Muscle layer of duodenum (tissue), 2 donors: ENCODE measurements around the gene ACADVL.
"Not testable (repeated sequence)": the region's sequence is repeated elsewhere in the genome, so short reads cannot be mapped to it uniquely, and the experiment has no call there.

Experiments used
- H3K27ac ChIP-seq: one replicate; pipeline ENCODE4 v1.7.0; 2013; ENCODE audit warnings: mild to moderate bottlenecking, low read length
- H3K27me3 ChIP-seq: one replicate; pipeline ENCODE4 v1.7.0; 2013; ENCODE audit warnings: low read depth, mild to moderate bottlenecking, control low read depth, low read length
- H3K36me3 ChIP-seq, 2 donors: one replicate each; pipeline ENCODE4 v1.7.0; 2013; ENCODE audit warnings: low read length in 2 of 2, control low read depth in 1 of 2, mild to moderate bottlenecking in 1 of 2; ENCODE audit not compliant: insufficient read depth in 2 of 2, control insufficient read depth in 1 of 2
- H3K4me1 ChIP-seq, 2 donors: one replicate each; pipeline ENCODE4 v1.7.0; 2013; ENCODE audit warnings: low read length in 2 of 2, mild to moderate bottlenecking in 2 of 2, control low read depth in 1 of 2, moderate library complexity in 1 of 2; ENCODE audit not compliant: insufficient read depth in 2 of 2, control insufficient read depth in 1 of 2
- H3K4me3 ChIP-seq, 2 donors: one replicate each; pipeline ENCODE4 v1.7.0; 2013; ENCODE audit warnings: low read length in 2 of 2, low read depth in 1 of 2, mild to moderate bottlenecking in 1 of 2
- H3K9me3 ChIP-seq, 2 donors: one replicate each; pipeline ENCODE4 v1.7.0; 2013; ENCODE audit warnings: low read length in 2 of 2, control low read depth in 1 of 2, mild to moderate bottlenecking in 1 of 2; ENCODE audit not compliant: control insufficient read depth in 1 of 2
- donor health status: healthy.

The ACADVL gene

DNA sequence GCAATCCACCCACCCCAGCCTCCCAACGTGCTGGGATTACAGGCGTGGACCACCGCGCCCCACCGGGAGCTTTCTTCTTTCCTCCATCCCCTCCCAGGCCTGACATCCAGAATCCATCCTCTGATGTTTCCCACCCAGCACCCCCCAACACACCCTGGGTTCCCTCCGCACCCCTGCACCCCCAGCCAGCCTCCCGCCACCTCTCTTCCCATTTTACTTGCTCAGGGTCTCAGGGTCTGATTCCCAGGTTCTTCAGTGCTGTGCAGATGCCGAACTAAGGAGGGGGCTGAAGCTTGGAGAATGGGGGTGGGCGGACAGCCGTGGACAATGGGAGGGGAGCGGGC lies 40.8 kb upstream of the ACADVL start:
- H3K27ac ChIP-seq, result no peak overlapping the region
- H3K4me3 ChIP-seq, result no peak overlapping the region
- H3K36me3 ChIP-seq, result no peaks in the 10 kb centered on the region
- no peaks in the 10 kb centered on the region for H3K9me3 ChIP-seq
- H3K27me3 ChIP-seq, result peaks cover 19% of the 10 kb centered on the region
- H3K4me1 ChIP-seq, result peaks cover 0 to 13% of the 10 kb centered on the region in 2 donors

- peaks cover 0 to 13% of the 10 kb centered on the region in 2 donors for H3K4me1 ChIP-seq
- H3K9me3 ChIP-seq, result no peaks in the 10 kb centered on the region
- no peaks in the 10 kb centered on the region for H3K36me3 ChIP-seq
- no peak within 1 kb of the TSS for H3K27ac ChIP-seq
- peak within 1 kb of the TSS in 1 of 2 donors; percentile 66 for H3K4me3 ChIP-seq
- peaks cover 16% of the 10 kb centered on the region for H3K27me3 ChIP-seq
Measured at GRCh38 chr17:7179317-7180254, 40.2 kb upstream of the ACADVL start, which contains the start of gene ASGR1. Gene ASGR1, minus strand, starts transcription at chr17:7179370. Its CDS starts 807 bp downstream, at chr17:7178563.

DNA sequence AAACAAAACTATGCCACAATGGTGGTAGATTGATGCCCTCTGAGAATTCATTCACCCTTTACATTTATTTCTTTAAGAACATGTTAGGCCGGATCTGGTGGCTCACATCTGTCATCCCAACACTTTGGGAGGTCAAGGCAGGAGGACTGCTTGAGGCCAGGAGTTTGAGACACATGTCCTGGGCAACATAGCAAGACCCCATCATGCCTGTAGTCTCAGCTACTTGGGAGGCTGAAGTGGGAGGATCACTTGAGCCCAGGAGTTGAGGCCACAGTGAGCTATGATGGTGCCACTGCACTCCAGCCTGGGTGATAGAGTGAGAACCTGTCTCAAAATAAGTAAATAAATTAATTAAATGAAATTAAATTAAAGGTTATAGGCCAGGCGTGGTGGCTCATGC lies 37.6 kb upstream of the ACADVL start:
- H3K9me3 ChIP-seq, H3K4me3 ChIP-seq, H3K4me1 ChIP-seq, H3K27ac ChIP-seq, H3K36me3 ChIP-seq, H3K27me3 ChIP-seq: not testable (repeated sequence)

DNA sequence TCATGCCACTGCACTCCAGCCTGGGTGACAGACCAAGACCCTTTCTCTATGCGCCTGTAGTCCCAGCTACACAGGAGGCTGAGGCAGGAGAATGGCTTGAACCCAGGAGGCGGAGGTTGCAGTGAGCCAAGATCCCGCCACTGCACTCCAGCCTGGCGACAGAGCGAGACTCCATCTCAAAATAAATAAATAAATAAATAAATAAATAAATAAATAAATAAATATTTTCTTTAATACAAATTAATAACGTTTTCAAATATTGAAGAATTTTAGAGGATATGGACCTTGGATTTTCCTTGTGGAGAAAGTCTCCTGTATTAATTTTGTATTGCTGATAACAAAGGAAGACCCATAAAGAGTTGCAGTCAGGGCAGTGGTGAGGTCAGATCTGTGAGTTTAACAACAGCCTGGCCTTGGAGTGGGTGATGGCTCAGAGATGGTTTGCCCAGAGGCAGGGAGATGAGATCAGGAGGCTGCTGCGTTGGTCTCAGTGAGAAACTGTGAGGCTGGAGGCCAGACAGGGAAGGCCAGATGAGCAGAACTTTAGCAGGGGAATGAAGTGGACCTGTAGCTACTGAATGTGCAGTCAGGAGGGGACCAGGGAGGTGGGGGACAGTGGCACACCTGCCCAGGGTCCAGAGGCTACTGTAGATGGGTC lies 36.2 kb upstream of the ACADVL start:
- H3K4me1 ChIP-seq, result no peaks in the 10 kb centered on the region
- no peaks in the 10 kb centered on the region for H3K9me3 ChIP-seq
- no peaks in the 10 kb centered on the region for H3K36me3 ChIP-seq
- H3K27me3 ChIP-seq, result no peaks in the 10 kb centered on the region
- no peak overlapping the region for H3K4me3 ChIP-seq
- H3K27ac ChIP-seq, result no peak overlapping the region

DNA sequence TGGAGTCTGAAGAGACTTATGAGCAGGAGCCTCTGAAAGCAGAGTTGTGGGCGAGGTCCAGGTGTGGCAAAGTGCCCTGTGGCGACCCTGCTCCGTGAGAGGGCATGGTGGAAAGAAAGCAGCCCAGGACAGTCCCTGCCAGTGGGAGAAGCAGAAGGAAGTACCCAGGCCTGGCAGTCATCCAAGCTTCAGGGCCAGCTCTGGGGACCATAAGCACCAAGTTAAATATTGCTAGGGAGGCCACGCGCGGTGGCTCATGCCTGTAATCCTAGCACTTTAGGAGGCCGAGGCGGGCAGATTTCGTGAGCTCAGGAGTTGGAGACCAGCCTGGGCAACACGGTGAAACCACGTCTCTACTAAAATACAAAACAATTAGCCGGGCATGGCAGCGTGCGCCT lies 35.6 kb upstream of the ACADVL start:
- no peak overlapping the region for H3K4me3 ChIP-seq
- no peak overlapping the region for H3K27ac ChIP-seq
- no peaks in the 10 kb centered on the region for H3K9me3 ChIP-seq

DNA sequence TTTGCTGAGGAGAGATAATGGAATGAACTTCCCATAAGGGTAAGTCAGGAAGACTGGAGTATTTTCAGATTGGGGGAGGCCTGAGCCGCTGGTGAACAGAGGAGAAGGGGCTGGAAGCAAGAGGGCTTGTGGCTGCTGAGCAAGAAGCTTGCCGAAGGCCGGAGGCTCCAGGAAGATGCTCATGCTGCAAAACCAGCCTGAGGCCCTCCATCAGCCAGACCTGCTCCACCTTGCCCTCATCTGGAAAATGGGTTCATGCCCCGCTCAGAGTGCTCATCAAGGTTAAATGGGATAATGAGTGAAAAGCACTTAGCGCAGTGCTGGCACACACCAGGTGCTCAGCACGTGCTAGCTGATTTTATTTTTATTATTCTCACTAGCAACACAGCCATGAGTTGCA lies 35.1 kb upstream of the ACADVL start:
- no peak overlapping the region for H3K4me3 ChIP-seq
- no peaks in the 10 kb centered on the region for H3K36me3 ChIP-seq
- H3K27me3 ChIP-seq, result no peaks in the 10 kb centered on the region
- no peak overlapping the region for H3K27ac ChIP-seq
- no peaks in the 10 kb centered on the region for H3K4me1 ChIP-seq
- H3K9me3 ChIP-seq, result no peaks in the 10 kb centered on the region

More for the DNA sequence above, 35.6 kb upstream of the ACADVL start:
- no peaks in the 10 kb centered on the region for H3K4me1 ChIP-seq
- no peaks in the 10 kb centered on the region for H3K27me3 ChIP-seq
- no peaks in the 10 kb centered on the region for H3K36me3 ChIP-seq

DNA sequence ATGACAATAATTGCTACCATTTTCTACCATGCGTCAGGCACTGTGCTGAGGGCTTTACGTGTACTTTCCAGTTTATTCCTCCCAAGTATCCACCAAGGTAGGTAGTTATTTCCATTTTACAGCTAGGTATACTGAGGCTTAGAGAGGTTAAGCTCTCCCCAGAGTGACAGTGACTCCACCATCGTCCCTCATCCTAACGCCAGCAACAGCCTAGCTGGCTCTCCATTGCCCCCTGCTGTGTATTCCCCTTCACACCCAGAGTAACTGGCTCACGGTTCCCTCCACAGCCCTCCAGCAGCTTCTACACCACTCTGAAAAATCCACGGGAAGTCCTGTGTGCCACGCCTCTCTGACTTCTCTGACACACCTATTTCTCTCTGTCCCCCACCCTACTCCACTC lies 33.5 kb upstream of the ACADVL start:
- H3K4me1 ChIP-seq, result no peaks in the 10 kb centered on the region
- peaks cover 0 to 13% of the 10 kb centered on the region in 2 donors for H3K36me3 ChIP-seq
- H3K27ac ChIP-seq, result no peak overlapping the region
- no peaks in the 10 kb centered on the region for H3K27me3 ChIP-seq
- no peaks in the 10 kb centered on the region for H3K9me3 ChIP-seq
- no peak overlapping the region for H3K4me3 ChIP-seq

- no peak overlapping the region for H3K4me3 ChIP-seq
- no peak overlapping the region for H3K27ac ChIP-seq
- H3K36me3 ChIP-seq, result peaks cover 7 to 44% of the 10 kb centered on the region in 2 donors
Measured at GRCh38 chr17:7190276-7190917, 29.3 kb upstream of the ACADVL start.

GRCh38 chr17:7191069-7191468 lies 28.7 kb upstream of the ACADVL start:
- Histone ChIP-seq H3K27ac (no peak overlapping the region), H3K27me3 (no peaks in the 10 kb centered on the region), H3K4me3 (no peak overlapping the region), H3K4me1 (no peaks in the 10 kb centered on the region), H3K36me3 (peaks cover 10 to 51% of the 10 kb centered on the region in 2 donors), H3K9me3 (no peaks in the 10 kb centered on the region)

More at GRCh38 chr17:7190276-7190917, 29.3 kb upstream of the ACADVL start:
- H3K9me3 ChIP-seq, result no peaks in the 10 kb centered on the region
- H3K4me1 ChIP-seq, result no peaks in the 10 kb centered on the region
- no peaks in the 10 kb centered on the region for H3K27me3 ChIP-seq

GRCh38 chr17:7191571-7192270 lies 28.0 kb upstream of the ACADVL start:
- no peaks in the 10 kb centered on the region for H3K4me1 ChIP-seq
- H3K27ac ChIP-seq, result no peak overlapping the region
- no peaks in the 10 kb centered on the region for H3K27me3 ChIP-seq
- no peak overlapping the region for H3K4me3 ChIP-seq
- no peaks in the 10 kb centered on the region for H3K9me3 ChIP-seq
- H3K36me3 ChIP-seq, result peaks cover 17 to 57% of the 10 kb centered on the region in 2 donors
